Right atrium auricular region (tissue), 2 donors: ENCODE results near the gene RP9. TPM values are rescaled to one million over a fixed set of nuclear protein-coding genes. Genes with fewer than 3 reads are reported as not detected.

ENCODE experiments used
- DNase-seq: peaks from one replicate; pipeline ENCODE4 v3.0.0-alpha.2; 2019; ENCODE audit warnings: low spot score
- H3K27ac ChIP-seq, 2 donors: fragments of 200-600 bp; sonication (generic); 1 replicate in 1 of 2; 2 replicates in 1 of 2; pipeline ENCODE4 v1.5.1; 2016 to 2019
- H3K27me3 ChIP-seq, 2 donors: fragments of 200-600 bp; sonication (generic); one replicate each; pipeline versions ENCODE4 v1.5.1 to v1.6.0; 2017 to 2019
- H3K36me3 ChIP-seq: fragments of 200-600 bp; sonication (generic); one replicate; pipeline ENCODE4 v1.5.1; 2016
- H3K4me1 ChIP-seq, 2 donors: fragments of 200-600 bp; sonication (generic); one replicate each; pipeline versions ENCODE4 v1.5.1 to v1.6.0; 2017 to 2019
- H3K4me3 ChIP-seq, 2 donors: fragments of 200-600 bp; sonication (generic); 1 replicate in 1 of 2; 2 replicates in 1 of 2; pipeline ENCODE4 v1.5.1; 2017 to 2019; ENCODE audit warnings: mild to moderate bottlenecking in 1 of 2, moderate library complexity in 1 of 2
- H3K9me3 ChIP-seq, 2 donors: fragments of 200-600 bp; sonication (generic); one replicate each; pipeline ENCODE4 v1.5.1; 2019
- CTCF ChIP-seq, 2 donors: fragments of 200-600 bp; sonication (generic); IDR thresholded peaks; one replicate each; pipeline ENCODE4 v1.5.1; 2019; ENCODE audit warnings: antibody characterized with exemption in 2 of 2
- total RNA-seq, 2 donors: library from RNA; depleted of rRNA; stranded (reverse); fragments of >200 nt; gene quantifications; one replicate each; pipeline ENCODE4 v1.1.0, GENCODE V29; 2016

The RP9 gene
- total RNA-seq, 2 donors from 2014 or later: 16.3 to 19.8 TPM

GRCh38 chr7:33070277-33070676, 38.9 kb downstream of the RP9 start:
- DNase-seq: no peak
- H3K27ac ChIP-seq: no peak overlapping the region
- TF ChIP-seq CTCF (IDR thresholded peaks at IDR 0.05): no peak

GRCh38 chr7:33067921-33068320, 41.3 kb downstream of the RP9 start:
- Histone ChIP-seq H3K27me3 (no peaks in the 10 kb centered on the region), H3K4me1 (peaks cover 0 to 9% of the 10 kb centered on the region in 2 donors), H3K27ac (no peak overlapping the region), H3K9me3 (peaks cover 0 to 17% of the 10 kb centered on the region in 2 donors), H3K36me3 (no peaks in the 10 kb centered on the region), H3K4me3 (no peak overlapping the region)
- no peak for TF ChIP-seq CTCF (IDR thresholded peaks at IDR 0.05)
- no peak for DNase-seq

More at GRCh38 chr7:33070277-33070676, 38.9 kb downstream of the RP9 start:
- Histone ChIP-seq H3K9me3 (peaks cover 0 to 17% of the 10 kb centered on the region in 2 donors), H3K36me3 (no peaks in the 10 kb centered on the region), H3K4me1 (no peaks in the 10 kb centered on the region), H3K4me3 (no peak overlapping the region), H3K27me3 (no peaks in the 10 kb centered on the region)

GRCh38 chr7:33066771-33067170, 42.4 kb downstream of the RP9 start:
- H3K4me3 ChIP-seq: no peak overlapping the region
- H3K36me3 ChIP-seq: no peaks in the 10 kb centered on the region
- peaks cover 0 to 9% of the 10 kb centered on the region in 2 donors for H3K4me1 ChIP-seq
- no peaks in the 10 kb centered on the region for H3K27me3 ChIP-seq
- H3K27ac ChIP-seq: no peak overlapping the region
- DNase-seq: no peak
- H3K9me3 ChIP-seq: peaks cover 0 to 17% of the 10 kb centered on the region in 2 donors
- no peak for TF ChIP-seq CTCF (IDR thresholded peaks at IDR 0.05)

- Histone ChIP-seq H3K4me3 (no peak overlapping the region), H3K27ac (no peak overlapping the region), H3K36me3 (no peaks in the 10 kb centered on the region), H3K27me3 (no peaks in the 10 kb centered on the region), H3K4me1 (peaks cover 0 to 16% of the 10 kb centered on the region in 2 donors), H3K9me3 (peaks cover 0 to 17% of the 10 kb centered on the region in 2 donors)
- no peak for DNase-seq
- TF ChIP-seq CTCF (IDR thresholded peaks at IDR 0.05): no peak
Measured at GRCh38 chr7:33065981-33066380, 43.2 kb downstream of the RP9 start.

- DNase-seq: peak; percentile 90
- Histone ChIP-seq H3K27me3 (no peaks in the 10 kb centered on the region), H3K36me3 (no peaks in the 10 kb centered on the region), H3K4me3 (peak overlapping the region; percentile 63 to 95), H3K4me1 (peaks cover 0 to 27% of the 10 kb centered on the region in 2 donors), H3K27ac (peak overlapping the region; percentile 92 to 94), H3K9me3 (peaks cover 0 to 8% of the 10 kb centered on the region in 2 donors)
- TF ChIP-seq CTCF (IDR thresholded peaks at IDR 0.05): no peak
Measured at GRCh38 chr7:33062782-33063443, 46.3 kb downstream of the RP9 start.
